Retinal pigment epithelial cell (primary cell): ENCODE results near the gene IGSF22.

Experiments
- DNase-seq: peaks from one replicate; pipeline ENCODE4 v3.0.0-alpha.2; 2010; ENCODE audit warnings: low read depth
- H3K4me3 ChIP-seq: 2 replicates; pipeline ENCODE4 v1.5.1; 2011; ENCODE audit warnings: mild to moderate bottlenecking, low read length, control low read depth, moderate library complexity
- CTCF ChIP-seq: conservative IDR thresholded peaks from 2 replicates; pipeline ENCODE4 v1.5.1; 2011; ENCODE audit warnings: low read depth, low read length, control low read depth, inconsistent platforms

The IGSF22 gene

GRCh38 chr11:18700872-18701271, 25.1 kb downstream of the IGSF22 start:
- no peak for DNase-seq
- TF ChIP-seq CTCF: no peak

GRCh38 chr11:18700375-18700774, 25.6 kb downstream of the IGSF22 start:
- DNase-seq: peak; percentile 51
- no peak for TF ChIP-seq CTCF
- peak overlapping the region; percentile 64 for H3K4me3 ChIP-seq

More at GRCh38 chr11:18700872-18701271, 25.1 kb downstream of the IGSF22 start:
- no peak overlapping the region for H3K4me3 ChIP-seq

GRCh38 chr11:18699848-18700261, 26.1 kb downstream of the IGSF22 start:
- peak; percentile 64 for DNase-seq
- TF ChIP-seq CTCF: no peak
- H3K4me3 ChIP-seq: peak overlapping the region; percentile 64

- no peak for DNase-seq
- no peak for TF ChIP-seq CTCF
- peak overlapping the region; percentile 64 for H3K4me3 ChIP-seq
Observed at GRCh38 chr11:18699269-18699596, 26.8 kb downstream of the IGSF22 start.

GRCh38 chr11:18698341-18699268, 27.4 kb downstream of the IGSF22 start, which contains the start of gene TMEM86A:
Gene TMEM86A (plus strand): TSS chr11:18698779. CDS start chr11:18698887, 108 bp downstream.
- peak within 1 kb of the TSS; percentile 64 for H3K4me3 ChIP-seq
- no peak for TF ChIP-seq CTCF
- DNase-seq: no peak

GRCh38 chr11:18697576-18697975, 28.4 kb downstream of the IGSF22 start:
- DNase-seq: no peak
- H3K4me3 ChIP-seq: no peak overlapping the region
- TF ChIP-seq CTCF: no peak

GRCh38 chr11:18696638-18697225, 29.3 kb downstream of the IGSF22 start:
- no peak for DNase-seq
- H3K4me3 ChIP-seq: no peak overlapping the region
- no peak for TF ChIP-seq CTCF
